ENCODE results near the gene RGR. TPM values are rescaled to one million over a fixed set of nuclear protein-coding genes. Genes with fewer than 3 reads are reported as not detected.

Gene RGR
- total RNA-seq, 1 donor from 2014 or later = not detected

DNA sequence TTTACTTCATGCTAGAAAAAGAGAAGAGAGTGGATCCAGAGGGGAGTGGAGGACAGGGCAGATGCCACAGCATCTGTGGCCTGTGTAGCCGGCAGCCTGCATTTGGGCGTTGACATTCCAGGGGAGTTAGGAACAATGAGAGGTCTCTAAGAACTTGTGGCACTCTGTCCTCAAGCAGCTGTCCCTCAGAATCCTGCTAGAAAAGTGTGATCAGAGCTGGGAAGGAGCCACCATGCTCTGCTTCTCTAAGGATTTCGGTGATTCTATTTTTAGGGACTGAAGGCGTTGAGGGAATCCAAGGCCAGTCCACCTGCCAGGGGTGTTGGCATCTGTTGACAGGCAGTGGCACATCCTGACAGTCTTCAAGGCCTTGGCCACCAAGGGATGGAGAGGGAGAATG lies 27.1 kb upstream of the RGR start:
- DNase-seq (ENCODE audit: low spot score) = no peak
- no peak for ATAC-seq

DNA sequence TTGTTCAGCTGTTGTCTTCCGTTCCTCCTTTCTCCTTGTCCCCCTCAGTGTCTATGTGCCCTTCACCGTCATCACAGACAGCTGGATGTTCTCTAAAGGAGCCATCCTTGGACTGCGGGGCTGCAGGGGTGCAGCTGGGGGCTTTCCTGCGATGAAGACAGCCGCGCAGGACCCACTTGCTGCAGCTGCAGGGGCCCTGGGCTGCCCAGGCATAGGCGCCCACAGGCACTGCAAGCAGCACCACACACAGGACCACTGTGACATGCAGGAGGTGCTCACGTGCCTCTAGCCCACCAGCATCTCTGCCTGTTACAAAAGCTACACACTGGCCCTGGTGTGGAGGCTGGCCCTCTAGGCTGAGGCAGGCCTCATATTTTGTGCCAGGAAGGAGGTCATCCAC lies 22.9 kb upstream of the RGR start:
- DNase-seq (ENCODE audit: low spot score) = no peak
- no peak for ATAC-seq

DNA sequence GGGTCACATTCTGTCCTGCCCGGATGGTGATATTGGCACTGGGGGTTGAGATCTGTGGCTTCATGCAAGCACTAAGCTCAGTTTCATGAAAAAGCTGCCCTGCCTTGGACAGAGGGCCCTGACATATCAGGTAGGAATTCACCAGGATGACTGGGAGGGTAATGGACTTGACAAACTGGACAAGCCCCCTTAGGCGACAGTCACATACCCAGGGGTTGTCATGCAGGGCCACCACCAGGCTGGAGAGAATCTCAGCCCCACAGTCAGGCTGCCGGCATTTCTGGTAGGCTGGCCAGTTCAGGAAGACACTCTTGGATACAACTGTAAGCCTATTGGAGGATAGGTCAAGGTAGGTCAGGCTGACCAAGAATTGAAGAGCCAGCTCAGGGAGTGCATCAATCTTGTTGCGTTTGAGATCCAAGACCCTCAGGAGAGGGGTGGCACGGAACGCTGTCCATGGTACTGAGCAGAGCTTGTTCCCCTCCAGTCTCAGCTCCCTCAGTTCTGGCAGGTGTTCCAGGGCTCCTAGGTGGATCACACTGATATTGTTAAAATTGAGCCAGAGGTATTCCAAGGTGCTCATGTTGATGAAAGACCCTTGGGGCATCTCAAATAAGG lies 20.3 kb upstream of the RGR start:
- ATAC-seq (no peak), DNase-seq (ENCODE audit: low spot score) (no peak)

GRCh38 chr10:84225427-84226173 lies 19.3 kb upstream of the RGR start, which contains the start of gene LRIT2:
LRIT2 (minus strand) TSS chr10:84225544; CDS start chr10:84225520, 24 bp downstream.
- DNase-seq (ENCODE audit: low spot score) (no peak), ATAC-seq (no peak)

GRCh38 chr10:84226616-84227015 lies 18.2 kb upstream of the RGR start:
- DNase-seq (ENCODE audit: low spot score) (no peak), ATAC-seq (no peak)

DNA sequence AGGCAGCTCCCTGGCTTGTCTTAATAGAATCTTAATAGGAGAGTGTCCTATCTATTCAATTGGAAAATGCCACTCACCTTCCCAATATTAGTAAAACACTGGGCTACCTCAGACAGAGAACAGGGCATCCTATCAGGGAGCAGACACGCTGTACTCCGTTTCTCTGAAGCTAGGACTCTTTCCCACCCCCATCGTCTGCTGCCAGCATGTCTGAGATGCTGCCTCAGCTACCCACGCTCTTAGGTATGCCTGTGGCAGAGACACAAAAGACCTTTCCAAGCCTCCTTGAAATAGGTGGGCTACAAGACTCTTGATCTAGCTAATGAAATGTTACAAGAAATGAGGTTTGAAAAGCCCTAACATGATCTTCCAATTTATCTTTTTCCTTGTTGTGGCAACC lies 17.0 kb upstream of the RGR start:
- no peak for ATAC-seq
- DNase-seq (ENCODE audit: low spot score) = no peak

DNA sequence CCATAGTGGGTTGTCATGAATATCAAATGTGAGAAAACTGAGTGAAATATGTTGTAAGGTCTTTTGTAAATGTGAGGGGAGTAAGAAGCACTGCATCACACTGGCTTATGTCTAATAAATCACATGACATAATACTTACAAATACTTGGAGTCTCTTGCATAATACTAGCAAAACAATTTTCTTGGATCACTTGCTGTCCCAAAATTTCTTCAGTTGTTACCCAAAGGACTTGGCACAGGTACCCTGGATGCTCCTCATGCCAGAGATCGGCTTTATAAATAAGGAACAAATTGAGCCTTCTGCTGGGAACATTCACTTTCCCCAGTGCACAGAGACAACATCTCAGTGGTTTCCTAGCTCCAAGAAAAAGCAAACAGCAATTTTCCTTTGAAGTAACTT lies 14.5 kb upstream of the RGR start:
- ATAC-seq = no peak

DNA sequence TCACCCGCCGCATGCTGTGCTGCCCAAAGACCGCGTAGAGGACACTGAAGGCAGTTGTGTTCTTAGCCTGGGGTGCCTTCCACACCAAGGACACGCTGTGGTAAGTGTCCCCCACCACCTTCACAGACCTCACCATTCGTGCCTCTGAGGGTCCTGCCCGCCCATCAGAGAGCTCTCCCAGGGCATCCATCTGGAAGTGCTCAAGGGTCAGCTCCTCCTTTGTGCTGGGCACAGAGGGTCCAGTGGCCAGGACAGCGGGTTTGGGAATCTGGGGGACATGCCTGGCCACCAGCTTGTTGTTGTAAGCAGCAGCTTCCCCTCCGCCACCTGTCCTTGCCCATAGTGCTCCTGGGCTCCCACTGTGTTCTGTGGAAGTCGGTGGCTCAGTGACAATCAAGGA lies 12.5 kb upstream of the RGR start:
- no peak for DNase-seq (ENCODE audit: low spot score)
- ATAC-seq = no peak

More for the DNA sequence above, 14.5 kb upstream of the RGR start:
- no peak for DNase-seq (ENCODE audit: low spot score)

- DNase-seq (ENCODE audit: low spot score) (no peak), ATAC-seq (no peak)
These were observed 10.9 kb upstream of the RGR start for GRCh38 chr10:84233940-84234339.

GRCh38 chr10:84234479-84234878 lies 10.4 kb upstream of the RGR start:
- no peak for DNase-seq (ENCODE audit: low spot score)
- ATAC-seq = no peak

DNA sequence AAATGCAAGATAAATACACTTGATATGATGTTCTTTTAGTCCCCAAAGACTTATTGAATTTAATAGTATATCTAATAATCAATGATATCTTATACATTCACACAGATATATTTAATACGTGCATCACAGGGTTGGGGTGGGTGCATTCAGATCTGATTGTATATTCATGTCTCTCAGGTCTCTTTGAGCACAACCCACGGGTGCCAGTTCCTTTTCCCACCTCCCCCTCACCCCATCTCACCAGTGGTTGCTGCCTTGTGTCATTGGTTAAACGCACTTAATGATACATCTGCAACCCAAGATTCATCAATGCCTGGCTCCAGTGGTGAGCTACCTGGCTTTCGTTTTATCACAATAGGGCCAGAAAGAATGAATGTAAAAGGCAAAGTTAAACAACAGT lies 9.8 kb upstream of the RGR start:
- no peak for ATAC-seq
- no peak for DNase-seq (ENCODE audit: low spot score)

DNA sequence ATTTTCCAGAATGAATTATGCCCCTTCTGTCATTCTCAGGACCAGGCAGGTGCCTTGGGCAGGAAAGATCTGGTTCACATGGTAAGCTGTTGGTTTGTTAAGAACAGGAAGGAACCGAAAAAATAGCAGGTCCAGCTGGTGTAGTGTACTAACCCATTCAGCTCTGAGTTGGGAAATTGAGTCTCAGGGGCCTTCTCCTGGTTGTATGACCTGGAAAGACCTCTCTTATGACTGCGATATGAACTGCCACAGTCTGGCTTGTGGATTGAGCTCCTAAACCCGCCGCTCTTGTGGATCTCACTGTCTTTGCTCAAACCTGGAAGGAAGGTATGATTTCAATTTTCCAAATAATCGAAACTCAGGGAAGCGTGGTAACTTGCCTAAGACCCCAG lies 8.1 kb upstream of the RGR start:
- DNase-seq (ENCODE audit: low spot score) (no peak), ATAC-seq (no peak)

DNA sequence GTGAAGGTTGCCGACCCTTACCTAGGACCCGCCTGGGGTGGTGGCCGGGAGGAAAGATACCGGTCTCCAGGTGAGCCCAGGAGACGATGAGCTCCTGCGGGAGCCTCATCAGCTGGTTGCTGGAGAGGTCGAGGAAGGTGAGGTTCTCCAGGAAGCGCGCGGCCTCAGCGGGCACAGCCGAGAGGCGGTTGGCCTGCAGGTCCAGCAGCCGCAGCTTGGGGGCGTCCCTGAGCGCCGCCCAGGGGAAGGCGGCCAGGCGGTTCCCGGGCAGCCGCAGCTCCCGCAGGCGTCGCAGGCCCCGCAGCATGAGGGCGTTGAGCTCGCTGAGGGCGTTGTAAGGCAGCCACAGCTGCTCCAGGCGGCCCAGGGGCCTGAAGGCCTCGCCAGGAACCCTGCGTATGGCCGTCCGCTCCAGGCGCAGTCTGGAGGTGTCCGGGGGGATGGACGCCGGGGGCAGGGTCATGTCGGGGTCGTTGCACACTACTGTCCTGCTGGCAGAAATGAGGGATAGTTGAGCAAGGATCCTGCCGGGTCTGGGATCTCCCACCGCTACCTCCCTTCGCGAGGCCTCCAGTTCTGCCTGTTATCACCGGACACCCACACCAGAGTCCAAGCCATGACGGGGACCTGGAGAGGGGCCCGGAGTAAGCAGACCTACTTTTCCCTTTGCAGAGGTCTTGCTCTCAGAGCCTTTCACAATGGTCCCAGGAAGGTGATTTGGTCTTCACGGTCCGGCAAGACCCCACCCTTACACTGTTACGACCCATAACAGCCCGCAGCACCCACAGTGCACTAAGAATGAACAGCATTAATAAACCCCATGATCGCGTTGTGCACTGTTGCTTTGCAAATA lies 7.4 kb upstream of the RGR start:
- ATAC-seq (no peak), DNase-seq (ENCODE audit: low spot score) (no peak)

GRCh38 chr10:84238909-84239308 lies 5.9 kb upstream of the RGR start:
- ATAC-seq = no peak
- DNase-seq (ENCODE audit: low spot score) = no peak

- DNase-seq (ENCODE audit: low spot score) (no peak), ATAC-seq (no peak)
These were observed 3.6 kb upstream of the RGR start, which contains the start of gene LRIT1 for GRCh38 chr10:84241185-84241790. LRIT1 (minus strand) TSS chr10:84241546; CDS start chr10:84241439, 107 bp downstream.

- no peak for ATAC-seq
- no peak for DNase-seq (ENCODE audit: low spot score)
These were observed 1.1 kb upstream of the RGR start for GRCh38 chr10:84243759-84244158.

DNA sequence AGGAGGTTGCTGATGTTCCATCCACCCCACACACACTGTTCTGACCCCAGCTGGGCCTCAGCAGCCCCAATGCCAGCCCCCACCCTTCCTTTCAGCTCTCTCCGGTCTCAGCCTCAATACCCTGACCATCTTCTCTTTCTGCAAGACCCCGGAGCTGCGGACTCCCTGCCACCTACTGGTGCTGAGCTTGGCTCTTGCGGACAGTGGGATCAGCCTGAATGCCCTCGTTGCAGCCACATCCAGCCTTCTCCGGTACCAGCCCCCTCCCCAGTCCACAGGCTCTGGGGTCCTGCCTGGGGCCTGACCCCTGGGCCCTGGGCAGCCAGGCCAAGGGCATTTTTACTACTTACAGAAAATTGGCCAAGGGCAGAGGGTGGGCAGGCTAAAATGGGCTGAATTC lies 2.6 kb downstream of the RGR start:
- DNase-seq (ENCODE audit: low spot score) (no peak), ATAC-seq (no peak)

- DNase-seq (ENCODE audit: low spot score) = no peak
These were observed 3.9 kb downstream of the RGR start for GRCh38 chr10:84248794-84249193.

DNA sequence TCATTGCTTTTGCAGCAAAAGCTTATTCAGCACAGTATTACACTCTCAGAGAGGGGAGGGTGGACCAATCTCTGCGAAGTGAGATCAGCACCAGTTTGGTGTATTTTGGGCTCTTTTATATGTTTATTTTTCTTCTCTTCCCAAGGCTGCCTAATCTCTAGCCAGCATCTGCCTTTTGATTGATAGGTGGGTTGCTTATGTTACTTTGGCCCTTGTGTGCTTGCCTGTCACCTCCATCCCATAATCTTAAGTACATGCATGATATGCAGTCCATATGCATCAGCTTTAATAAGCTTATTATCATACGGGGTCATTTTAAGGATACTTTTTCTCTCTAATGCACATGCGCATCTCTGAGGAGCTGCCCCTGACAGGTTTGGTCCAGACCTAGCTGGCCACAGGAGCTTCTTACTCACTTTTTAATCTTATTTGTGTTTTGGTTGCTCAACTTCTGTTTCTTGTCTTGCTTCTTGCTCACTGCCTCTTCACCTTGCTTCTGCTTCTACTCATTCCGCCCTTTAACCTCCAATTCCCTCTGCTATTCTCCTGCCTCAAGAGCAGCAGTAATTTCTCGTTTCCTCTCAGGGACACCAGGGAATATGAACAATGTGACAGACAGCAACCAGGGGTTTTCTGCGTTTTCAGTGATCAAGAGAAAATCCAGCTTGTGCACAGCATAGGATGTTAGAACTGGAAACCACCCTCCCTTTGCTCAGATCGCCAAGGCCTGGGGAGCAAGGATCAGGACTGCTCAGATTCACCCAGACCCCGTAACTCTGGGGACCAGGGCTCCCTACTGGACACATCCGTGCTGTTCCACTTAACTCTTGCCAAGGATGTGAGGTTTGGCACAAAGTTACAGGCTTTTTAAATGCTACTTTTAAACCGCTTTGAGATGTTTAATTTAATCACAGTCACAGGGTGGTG lies 10.0 kb downstream of the RGR start:
- DNase-seq (ENCODE audit: low spot score) (no peak), ATAC-seq (no peak)

More at GRCh38 chr10:84248794-84249193, 3.9 kb downstream of the RGR start:
- ATAC-seq = no peak
